ENCODE measurements around the gene LRRC66. TPM values are rescaled to one million over a fixed set of nuclear protein-coding genes. Genes with fewer than 3 reads are reported as not detected.
A peak's percentile ranks its signal among the peaks of the same experiment; 100 is the strongest.

Gene LRRC66
- 10 to 100 TPM; 10.2 to 16.1 TPM for total RNA-seq
- long read RNA-seq, partial matches to known transcripts: 3 of 12 reads
- long read RNA-seq, other reads (novel, unspliced or antisense): 8 of 12 reads

DNA sequence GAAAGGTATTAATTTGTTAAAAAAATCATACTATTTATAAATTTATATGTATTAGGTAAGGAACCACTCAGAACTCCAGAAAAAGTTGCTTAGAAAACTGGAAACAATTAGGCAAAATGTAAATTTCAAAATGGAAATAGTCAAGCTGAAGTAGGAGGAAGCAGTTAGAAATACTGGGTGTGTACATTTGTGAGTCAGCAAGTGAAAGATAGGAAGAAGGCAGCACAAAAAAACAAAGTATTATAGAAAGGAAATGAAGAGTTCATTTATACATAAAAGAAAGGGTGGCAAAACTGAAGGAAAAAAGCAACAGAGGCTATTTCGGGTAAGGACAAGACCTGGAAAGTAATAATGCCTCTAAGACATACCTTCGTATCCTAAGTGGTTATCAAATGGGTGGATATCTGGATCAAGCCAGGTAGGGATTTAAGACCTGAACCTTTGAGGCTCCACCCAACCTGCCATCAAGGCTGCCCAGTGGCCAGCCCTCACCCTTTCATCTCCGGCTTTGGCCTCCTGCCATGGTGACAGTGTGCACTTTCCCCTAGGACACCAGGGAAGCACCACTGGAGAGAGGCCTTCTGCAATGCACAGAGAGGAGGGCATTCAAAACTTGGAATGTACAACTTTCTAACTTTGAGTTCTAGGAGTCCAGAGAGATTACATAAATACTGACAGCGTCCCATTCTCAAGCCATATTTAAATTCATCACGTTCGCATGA lies at the start of gene LRRC66:
LRRC66 (minus strand) TSS at position 428 of the 722 bp plus-strand sequence. CDS start 2,750 bp downstream, outside the sequence.
- peak; percentile 86 for ATAC-seq
- peak; percentile 87 to 88 for DNase-seq
- intact Hi-C loops (cut with DNase I, micrococcal nuclease): loop anchor here in 1 of 2 donors (5.0 to 10.0 kb wide), 2 partner anchors 123 to 175 kb away; partner anchors contain the start of gene DCUN1D4

DNA sequence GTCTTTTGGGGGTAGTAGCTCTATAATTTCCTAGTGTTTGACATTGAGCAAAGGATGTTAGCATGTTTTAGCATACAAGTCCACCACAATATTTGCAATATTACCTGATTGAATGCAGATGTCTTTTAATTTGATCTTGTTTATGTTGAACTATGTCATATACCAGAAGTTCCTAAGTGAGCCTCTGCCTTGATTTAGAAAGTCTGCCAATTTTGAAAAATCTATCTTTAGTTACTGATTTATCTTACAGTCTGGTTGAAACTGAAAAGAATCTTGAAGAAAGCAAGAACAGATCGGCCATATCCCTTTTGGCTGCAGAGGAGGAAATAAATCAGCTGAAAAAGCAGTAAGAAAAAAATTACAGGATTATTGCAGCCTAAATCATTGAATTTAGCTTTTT lies 49.4 kb upstream of the LRRC66 start:
- no peak for ATAC-seq
- intact Hi-C loops (cut with DNase I, micrococcal nuclease): no loop called here
- no peak for DNase-seq

GRCh38 chr4:52059372-52059771 lies 39.2 kb upstream of the LRRC66 start:
- intact Hi-C loops (cut with DNase I, micrococcal nuclease): no loop called here

GRCh38 chr4:52058275-52058674 lies 38.1 kb upstream of the LRRC66 start:
- intact Hi-C loops (cut with DNase I, micrococcal nuclease): no loop called here
- no peak for DNase-seq
- ATAC-seq: no peak

More at GRCh38 chr4:52059372-52059771, 39.2 kb upstream of the LRRC66 start:
- DNase-seq: peak in 1 of 2 donors; percentile 38
- ATAC-seq: peak; percentile 99

GRCh38 chr4:52057196-52057595 lies 37.0 kb upstream of the LRRC66 start:
- intact Hi-C loops (cut with DNase I, micrococcal nuclease): no loop called here
- DNase-seq (no peak), ATAC-seq (no peak)

- ATAC-seq (no peak), DNase-seq (no peak)
- intact Hi-C loops (cut with DNase I, micrococcal nuclease): no loop called here
Measured at GRCh38 chr4:52054254-52054653, 34.1 kb upstream of the LRRC66 start.

DNA sequence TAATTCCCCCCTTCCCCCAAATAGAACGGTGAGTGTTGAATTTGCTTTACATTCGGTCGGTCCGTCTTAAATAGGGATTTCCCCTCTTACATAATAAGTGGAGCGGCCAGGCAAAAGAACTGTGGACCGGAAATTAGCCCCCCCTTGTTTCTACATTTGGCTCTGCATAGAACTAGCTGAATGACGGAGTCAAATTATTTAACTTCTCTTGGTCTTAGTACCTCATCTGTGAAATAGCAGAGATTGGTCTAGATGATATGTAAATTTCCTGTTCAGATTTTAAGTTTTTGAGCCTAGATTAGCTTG lies 32.3 kb upstream of the LRRC66 start:
- intact Hi-C loops (cut with DNase I, micrococcal nuclease): no loop called here
- no peak for DNase-seq
- no peak for ATAC-seq

DNA sequence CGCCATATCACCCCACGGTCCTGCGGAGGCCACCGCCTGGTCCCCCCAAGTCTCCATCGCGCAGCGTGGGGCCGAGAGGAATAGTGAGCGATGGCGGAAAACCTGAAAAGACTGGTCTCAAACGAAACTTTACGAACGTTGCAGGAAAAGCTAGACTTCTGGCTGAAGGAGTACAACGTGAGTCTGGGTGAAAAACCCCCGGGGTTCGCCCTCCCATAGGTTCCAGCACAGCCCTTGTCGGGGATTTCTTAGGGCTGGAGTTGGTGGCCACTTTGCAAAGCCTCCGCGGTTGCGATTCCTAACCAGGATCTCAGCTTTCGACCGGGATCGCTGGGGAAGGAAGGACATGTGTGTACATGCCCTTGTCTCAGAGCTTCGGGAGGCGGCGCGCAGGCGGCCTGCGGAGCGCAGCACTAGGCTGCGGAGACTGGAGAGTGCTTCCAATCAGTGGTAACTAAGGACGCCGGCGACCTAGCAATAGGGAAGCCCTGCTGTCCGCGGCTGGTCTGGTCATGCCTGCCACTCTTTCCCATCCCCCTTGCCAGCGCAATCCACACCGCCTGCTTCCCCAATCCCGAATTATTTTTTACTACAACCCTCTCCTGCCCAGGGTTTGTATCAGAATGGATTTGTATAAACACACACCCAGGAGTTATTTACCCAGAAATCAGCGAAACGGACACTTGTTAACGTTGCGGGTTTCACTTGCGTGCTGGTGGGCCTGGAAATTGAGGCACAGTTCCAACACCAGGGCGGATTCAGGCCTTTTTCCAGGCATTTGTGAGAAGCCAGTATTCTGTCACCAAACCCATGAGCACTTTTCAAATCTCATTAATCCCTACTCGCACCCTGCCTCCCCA lies 31.7 kb upstream of the LRRC66 start:
- intact Hi-C loops (cut with DNase I, micrococcal nuclease): no loop called here
- peak; percentile 95 for ATAC-seq

DNA sequence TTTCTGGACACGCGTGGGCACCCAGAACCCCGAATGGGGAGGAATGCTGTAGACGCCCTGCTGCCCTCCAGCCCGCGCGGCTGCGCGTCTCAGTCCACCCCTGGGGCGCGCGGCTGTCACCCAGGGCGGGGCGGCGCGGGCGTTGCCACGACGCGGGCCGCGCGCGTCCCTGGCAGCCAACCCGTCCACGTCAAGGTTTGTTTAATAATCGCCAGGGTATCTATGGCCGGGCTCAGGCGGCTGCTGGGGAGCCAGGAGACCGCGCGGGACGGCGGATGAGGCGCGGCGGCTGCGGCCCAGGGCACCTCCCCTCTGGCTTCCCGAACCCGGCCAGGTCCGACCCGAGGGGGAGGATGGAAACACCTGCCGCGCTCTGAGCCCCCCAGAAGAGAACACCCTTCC lies 31.1 kb upstream of the LRRC66 start, which contains the start of gene SPATA18:
SPATA18 (plus strand) TSS at position 92 of the 402 bp plus-strand sequence. CDS start 401 bp downstream, outside the sequence.
- intact Hi-C loops (cut with DNase I, micrococcal nuclease): no loop called here
- DNase-seq: peak; percentile 27 to 55
- peak; percentile 85 for ATAC-seq

More for the DNA sequence above, 31.7 kb upstream of the LRRC66 start:
- peak; percentile 80 to 85 for DNase-seq

DNA sequence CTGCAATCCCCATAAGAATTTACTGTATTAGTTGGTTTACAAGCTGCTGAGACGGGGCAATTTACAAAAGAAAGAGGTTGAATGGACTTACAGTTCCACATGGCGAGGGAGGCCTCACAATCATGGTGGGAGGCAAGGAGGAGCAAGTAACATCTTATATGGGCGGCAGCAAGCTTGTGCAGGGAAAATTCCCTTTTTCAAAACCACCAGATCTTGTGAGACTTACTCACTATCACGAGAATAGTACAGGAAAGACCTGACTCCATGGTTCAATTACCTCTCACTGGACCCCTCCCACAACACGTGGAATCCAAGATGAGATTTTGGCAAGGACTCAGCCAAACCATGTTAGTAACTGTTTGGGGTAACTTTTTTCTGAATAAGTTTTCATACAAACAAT lies 29.1 kb upstream of the LRRC66 start:
- DNase-seq (no peak), ATAC-seq (no peak)
- intact Hi-C loops (cut with DNase I, micrococcal nuclease): no loop called here

- no peak for ATAC-seq
- intact Hi-C loops (cut with DNase I, micrococcal nuclease): no loop called here
Measured at GRCh38 chr4:52045028-52045427, 24.9 kb upstream of the LRRC66 start.

DNA sequence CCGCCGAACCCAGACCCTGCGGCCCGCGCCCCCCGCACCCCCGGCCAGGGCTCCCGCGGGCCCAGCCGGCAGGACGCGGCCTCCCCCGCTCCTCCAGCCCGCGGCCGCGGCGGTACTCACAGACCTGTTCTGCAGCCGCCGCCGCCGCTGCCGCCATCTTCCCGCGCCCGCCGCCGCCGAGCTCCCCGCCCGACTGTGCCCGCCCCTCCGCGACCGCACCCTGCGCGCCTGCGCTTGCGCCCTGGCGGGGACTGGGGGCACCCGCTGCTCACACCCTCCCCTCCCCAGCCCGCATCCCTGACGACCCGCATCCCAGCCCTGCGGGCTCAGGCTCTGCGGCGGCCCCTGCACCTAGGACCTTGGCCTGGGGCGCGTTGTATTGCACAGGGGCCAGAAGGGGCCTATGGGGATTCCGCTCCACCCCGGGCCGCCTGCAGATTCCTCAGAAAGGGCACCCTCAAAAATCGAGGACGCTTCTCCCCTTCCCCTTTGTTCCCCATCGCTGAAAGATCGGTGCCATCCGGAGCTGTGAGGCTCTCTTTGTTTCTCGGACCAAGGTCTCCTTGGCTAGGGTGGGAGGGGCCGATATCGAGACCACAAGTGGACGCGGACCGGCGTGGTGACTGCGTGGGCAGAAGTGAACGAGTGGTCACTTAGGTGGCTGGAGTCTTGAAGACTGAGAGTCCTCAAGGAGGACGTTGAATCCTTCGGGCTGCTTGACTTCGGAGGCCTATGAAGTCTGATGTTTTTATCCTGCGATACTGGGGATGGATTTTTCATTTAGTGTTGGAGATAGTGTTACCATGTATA lies 18.1 kb upstream of the LRRC66 start, which contains the start of gene SGCB:
SGCB (minus strand) TSS at position 197 of the 810 bp plus-strand sequence; CDS start at position 157, 40 bp downstream.
- intact Hi-C loops (cut with DNase I, micrococcal nuclease): no loop called here
- peak; percentile 91 for ATAC-seq
- DNase-seq: peak; percentile 58 to 80

More at GRCh38 chr4:52045028-52045427, 24.9 kb upstream of the LRRC66 start:
- no peak for DNase-seq

DNA sequence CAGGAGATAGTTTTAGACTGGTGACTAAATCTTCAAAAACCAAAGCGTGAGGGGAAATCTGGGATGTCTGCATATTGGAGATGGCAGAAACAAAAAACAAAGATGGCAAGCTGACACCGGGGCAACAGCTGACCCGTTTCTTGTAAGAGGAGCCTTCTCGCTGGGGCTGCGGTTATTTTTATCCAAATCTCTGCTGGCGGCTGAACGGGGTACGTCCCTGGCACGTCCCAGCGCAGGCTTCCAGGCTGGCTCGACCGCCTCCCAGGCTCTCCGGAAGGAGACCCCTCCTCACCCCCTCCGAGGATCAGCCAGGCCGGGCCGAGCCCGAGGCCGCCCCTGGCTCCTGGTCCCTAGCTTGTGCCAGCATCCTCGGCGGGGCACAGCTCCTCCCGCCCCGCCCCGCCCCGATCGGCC lies 17.5 kb upstream of the LRRC66 start:
- intact Hi-C loops (cut with DNase I, micrococcal nuclease): no loop called here

DNA sequence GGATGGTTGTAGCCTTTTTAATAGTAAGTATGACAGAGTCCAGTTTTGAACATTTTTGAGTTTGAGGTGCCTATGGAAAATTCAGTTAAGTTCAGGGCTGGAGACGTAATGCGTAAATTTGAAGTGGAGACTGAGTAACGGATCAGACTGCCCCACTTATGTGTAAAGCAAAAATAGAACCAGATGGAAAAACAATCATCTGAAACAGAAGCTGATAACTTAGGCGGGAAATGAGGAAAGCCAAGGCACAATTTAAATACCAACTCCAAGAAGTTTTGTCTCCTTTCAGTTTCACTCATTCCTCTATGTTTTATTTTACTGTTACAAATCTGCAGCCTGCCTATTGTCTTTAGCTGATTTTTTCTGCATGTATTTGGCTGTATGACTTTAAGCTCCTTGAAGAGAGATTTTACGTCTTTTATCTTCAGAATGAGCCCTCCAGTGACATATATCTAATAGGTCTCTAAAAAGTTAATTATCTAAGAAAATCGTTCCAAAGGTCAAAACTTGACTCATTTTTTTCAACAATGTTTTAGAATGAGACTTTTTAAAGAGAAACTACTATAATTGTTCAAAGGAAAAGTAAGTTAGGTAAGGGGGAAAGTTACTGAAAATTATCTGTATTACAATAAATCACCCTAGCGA lies 16.8 kb upstream of the LRRC66 start:
- ATAC-seq (no peak), DNase-seq (no peak)
- intact Hi-C loops (cut with DNase I, micrococcal nuclease): no loop called here

More for the DNA sequence above, 17.5 kb upstream of the LRRC66 start:
- DNase-seq (no peak), ATAC-seq (peak; percentile 39)

DNA sequence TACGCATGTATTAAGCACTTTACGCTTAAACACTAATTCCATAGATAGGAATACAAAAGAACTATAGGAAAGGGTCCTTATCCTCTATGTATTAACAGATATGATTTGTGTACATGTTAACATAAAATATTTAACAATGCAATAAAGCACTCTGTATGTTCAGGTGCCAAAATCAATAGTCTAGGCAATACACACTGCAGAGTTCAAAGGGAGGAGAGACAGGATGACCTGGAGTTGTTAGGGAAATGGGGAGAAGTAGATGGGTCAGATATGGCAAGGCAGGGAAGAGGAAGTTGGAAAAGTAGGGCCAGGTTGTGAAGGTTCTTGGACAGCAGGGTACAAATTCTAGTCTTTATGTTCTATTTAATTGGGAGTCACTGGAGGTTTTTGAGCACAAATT lies 15.0 kb upstream of the LRRC66 start:
- intact Hi-C loops (cut with DNase I, micrococcal nuclease): no loop called here
- ATAC-seq (peak; percentile 72), DNase-seq (no peak)

DNA sequence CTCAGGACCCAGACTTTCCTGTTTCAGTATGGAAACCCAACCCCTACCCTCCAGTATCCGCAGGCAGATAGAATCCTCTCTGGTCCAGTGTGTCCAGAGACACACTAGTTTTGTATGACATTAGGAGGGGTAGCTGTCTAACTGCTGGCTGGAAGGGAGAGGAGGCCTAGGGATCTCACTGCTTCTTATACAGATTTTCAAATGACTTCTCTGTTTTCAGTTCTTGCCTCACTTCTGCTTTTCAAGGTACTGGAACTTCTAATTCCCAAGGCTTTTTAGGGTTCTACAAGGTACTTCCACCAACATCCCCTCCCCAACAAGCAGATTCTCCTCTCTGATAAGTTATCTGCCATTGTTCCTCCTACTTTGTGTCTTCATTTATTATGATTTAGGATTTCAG lies 11.8 kb upstream of the LRRC66 start:
- intact Hi-C loops (cut with DNase I, micrococcal nuclease): no loop called here

GRCh38 chr4:52028970-52029369 lies 8.8 kb upstream of the LRRC66 start:
- ATAC-seq (no peak), DNase-seq (no peak)
- intact Hi-C loops (cut with DNase I, micrococcal nuclease): loop anchor here in 1 of 2 donors (10.0 kb wide), 1 partner anchor 184 kb away; the partner anchor contains the start of gene DCUN1D4

More for the DNA sequence above, 11.8 kb upstream of the LRRC66 start:
- ATAC-seq (no peak), DNase-seq (no peak)

- intact Hi-C loops (cut with DNase I, micrococcal nuclease): no loop called here
- DNase-seq (no peak), ATAC-seq (peak; percentile 77)
Measured at GRCh38 chr4:52017814-52018213, 2.3 kb downstream of the LRRC66 start.
